Psoas muscle (tissue), 8 donors: Measurements from ENCODE around the gene PRAMEF1. TPM values are rescaled to one million over a fixed set of nuclear protein-coding genes. Genes with fewer than 3 reads are reported as not detected.

Source experiments
- ATAC-seq, 4 donors: fragments of 200-7000 bp; cut with Tn5 transposase; one replicate each; pipeline ENCODE4 v1.9.1; 2020; ENCODE audit warnings: moderate library complexity in 3 of 4, mild to moderate bottlenecking in 2 of 4
- DNase-seq, 2 donors: peaks; one replicate each; pipeline ENCODE4 v3.0.0-alpha.2; 2020
- H3K27ac ChIP-seq: fragments of 200-600 bp; one replicate; pipeline ENCODE4 v1.8.0; 2022
- H3K27me3 ChIP-seq, 3 donors: fragments of 200-600 bp in 1 of 3; one replicate each; pipeline versions ENCODE4 v1.6.1 to v1.8.0; 2013 to 2022; ENCODE audit warnings: low read length in 2 of 3, mild to moderate bottlenecking in 2 of 3, moderate library complexity in 1 of 3; ENCODE audit not compliant: insufficient read depth in 3 of 3
- H3K36me3 ChIP-seq, 2 donors: fragments of 200-600 bp in 1 of 2; one replicate each; pipeline versions ENCODE4 v1.6.1 to v1.8.0; 2013 to 2022; ENCODE audit warnings: low read depth in 1 of 2, mild to moderate bottlenecking in 1 of 2, moderate library complexity in 1 of 2; ENCODE audit not compliant: insufficient read depth in 1 of 2
- H3K4me1 ChIP-seq: fragments of 200-600 bp; one replicate; pipeline ENCODE4 v1.8.0; 2022
- H3K4me3 ChIP-seq: fragments of 200-600 bp; one replicate; pipeline ENCODE4 v1.8.0; 2022; ENCODE audit warnings: mild to moderate bottlenecking
- H3K9me3 ChIP-seq: fragments of 200-600 bp; one replicate; pipeline ENCODE4 v1.8.0; 2022
- CTCF ChIP-seq: fragments of 200-600 bp; IDR thresholded peaks from one replicate; pipeline ENCODE4 v1.8.0; 2022; ENCODE audit warnings: antibody characterized with exemption
- WGBS, 3 donors: extraction: QIAGEN DNeasy Blood & Tissue Kit; methylation state at CpG; one replicate each; pipeline versions ENCODE4 v1.1.6 to v1.1.7; 2013; 5-methylcytosine and 5-hydroxymethylcytosine counted together
- intact Hi-C, 2 donors: fragments of 100-400 bp; cut with DNase I; formaldehyde crosslinking; loops; one replicate each; pipeline versions ENCODE4 v1.11.0 to v1.14.2; 2022
- polyA plus RNA-seq, 3 donors: library from polyadenylated mRNA; stranded (reverse); fragments of 200-250 nt; gene quantifications; one replicate each; pipeline ENCODE4 v1.2.3, GENCODE V29; 2013
- total RNA-seq, 4 donors: library from RNA; stranded (reverse); fragmentation: NEBNext Ultra II Directional in 2 of 4; extraction: Animal tissue kit (Norgen Biotek cat#: 25700) in 2 of 4; gene quantifications; one replicate each; pipeline versions ENCODE4 v1.2.1 to v1.2.4, GENCODE V29; 2021 to 2023
- donor health status: healthy with polysubstance abuse.
- donor health status: DM: no; HTN: no; CAD: no; lungs with moderate emphysema.
- donor health status: Bipolar disorder and iron deficiency.
- donor health status: healthy.
- donor health status: DM: yes; HTN: yes; CAD: no.
- donor health status: DM: no; HTN: no; CAD: no.
- donor health status: DM: no; HTN: no; CAD: no.
- donor health status: DM: yes; HTN: yes; CAD: no.

Gene PRAMEF1
- total and polyA plus RNA-seq, 7 donors, result not detected

GRCh38 chr1:12748778-12749355 lies 42.3 kb upstream of the PRAMEF1 start:
- intact Hi-C loops, result no loop called here
- Histone ChIP-seq H3K27ac (no peak overlapping the region), H3K9me3 (peaks cover 21% of the 10 kb centered on the region), H3K36me3 (no peaks in the 10 kb centered on the region), H3K4me3 (no peak overlapping the region), H3K4me1 (no peaks in the 10 kb centered on the region), H3K27me3 (peaks cover 0 to 6% (median 0%) of the 10 kb centered on the region in 3 donors)
- DNase-seq, result no peak
- TF ChIP-seq CTCF, result no peak
- ATAC-seq, result no peak

- WGBS, 3 donors, result 79 to 89% (median 83%) methylated on average over 4 of the region's 4 CpGs
- Histone ChIP-seq H3K4me3 (no peak overlapping the region), H3K9me3 (peaks cover 5% of the 10 kb centered on the region), H3K27me3 (peaks cover 0 to 10% (median 0%) of the 10 kb centered on the region in 3 donors), H3K27ac (no peak overlapping the region), H3K4me1 (no peaks in the 10 kb centered on the region), H3K36me3 (no peaks in the 10 kb centered on the region)
- DNase-seq, result no peak
- ATAC-seq, result no peak
- TF ChIP-seq CTCF, result no peak
- intact Hi-C loops, result no loop called here
Measured at GRCh38 chr1:12754738-12755137, 36.5 kb upstream of the PRAMEF1 start.

- no peak overlapping the region for H3K4me3 ChIP-seq
- H3K27me3 ChIP-seq, result peaks cover 0 to 5% (median 0%) of the 10 kb centered on the region in 3 donors
- H3K4me1 ChIP-seq, result no peaks in the 10 kb centered on the region
- H3K36me3 ChIP-seq, result no peaks in the 10 kb centered on the region
- H3K9me3 ChIP-seq, result no peaks in the 10 kb centered on the region
- 51 to 73% (median 72%) methylated on average over 2 of the region's 2 CpGs for WGBS, 3 donors
- H3K27ac ChIP-seq, result no peak overlapping the region
- TF ChIP-seq CTCF, result no peak
- intact Hi-C loops, result no loop called here
- no peak for DNase-seq
- no peak for ATAC-seq
Measured at GRCh38 chr1:12756273-12756672, 34.9 kb upstream of the PRAMEF1 start.

- ATAC-seq (no peak), DNase-seq (no peak)
- TF ChIP-seq CTCF, result no peak
- WGBS, 3 donors, result 70 to 78% (median 75%) methylated on average over 6 of the region's 6 CpGs
- no peaks in the 10 kb centered on the region for H3K36me3 ChIP-seq
- no peak overlapping the region for H3K4me3 ChIP-seq
- H3K9me3 ChIP-seq, result no peaks in the 10 kb centered on the region
- no peaks in the 10 kb centered on the region for H3K4me1 ChIP-seq
- intact Hi-C loops, result no loop called here
- peaks cover 0 to 5% (median 0%) of the 10 kb centered on the region in 3 donors for H3K27me3 ChIP-seq
- H3K27ac ChIP-seq, result no peak overlapping the region
Measured at GRCh38 chr1:12756768-12757413, 34.3 kb upstream of the PRAMEF1 start.

- no peaks in the 10 kb centered on the region for H3K36me3 ChIP-seq
- H3K27me3 ChIP-seq, result peaks cover 0 to 5% (median 0%) of the 10 kb centered on the region in 3 donors
- intact Hi-C loops, result no loop called here
- TF ChIP-seq CTCF, result no peak
- no peaks in the 10 kb centered on the region for H3K9me3 ChIP-seq
- no peak overlapping the region for H3K4me3 ChIP-seq
- no peak for DNase-seq
- no peak overlapping the region for H3K27ac ChIP-seq
- H3K4me1 ChIP-seq, result no peaks in the 10 kb centered on the region
- WGBS, 3 donors, result 70 to 75% (median 70%) methylated on average over 6 of the region's 6 CpGs
- ATAC-seq, result no peak
Measured at GRCh38 chr1:12757836-12758235, 33.4 kb upstream of the PRAMEF1 start.
